Mesodermal cell (in vitro differentiated cells): ENCODE measurements around the gene LOXL1. TPM values are rescaled to one million over a fixed set of nuclear protein-coding genes. Genes with fewer than 3 reads are reported as not detected.

Source experiments
- H3K27ac ChIP-seq: 2 replicates; pipeline ENCODE4 v1.7.0; 2013; ENCODE audit warnings: mild to moderate bottlenecking, low read depth, low read length, moderate library complexity; ENCODE audit not compliant: severe bottlenecking
- H3K36me3 ChIP-seq: 2 replicates; pipeline ENCODE4 v1.7.1; 2013; ENCODE audit warnings: mild to moderate bottlenecking, low read length, moderate library complexity; ENCODE audit not compliant: control insufficient read depth, insufficient read depth
- H3K4me1 ChIP-seq: one replicate; pipeline ENCODE4 v1.7.1; 2013; ENCODE audit warnings: mild to moderate bottlenecking, low read length; ENCODE audit not compliant: insufficient read depth, control insufficient read depth, poor library complexity, severe bottlenecking
- H3K4me3 ChIP-seq: 2 replicates; pipeline ENCODE4 v1.7.0; 2013; ENCODE audit warnings: low read length, control low read depth, mild to moderate bottlenecking; ENCODE audit not compliant: insufficient read depth, poor library complexity, severe bottlenecking; ENCODE audit errors: extremely low read depth
- H3K9me3 ChIP-seq: 2 replicates; pipeline ENCODE4 v1.7.1; 2013; ENCODE audit warnings: mild to moderate bottlenecking, low read length, moderate library complexity; ENCODE audit not compliant: control insufficient read depth
- WGBS, 2 experiments: methylation state at CpG; one replicate each; pipeline ENCODE4 v1.1.5; 2013; ENCODE audit warnings: missing lambda C conversion rate in 2 of 2; ENCODE audit not compliant: insufficient coverage in 2 of 2; 5-methylcytosine and 5-hydroxymethylcytosine counted together
- polyA plus RNA-seq, 2 experiments: library from polyadenylated mRNA; stranded (reverse); fragments of 50-300 nt; gene quantifications; one replicate each; pipeline ENCODE4 v1.2.3, GENCODE V29; 2013

The LOXL1 gene
- polyA plus RNA-seq (2013, experiment 1 of 2), result 126 TPM
- 114 TPM for polyA plus RNA-seq (2013, experiment 2 of 2)

DNA sequence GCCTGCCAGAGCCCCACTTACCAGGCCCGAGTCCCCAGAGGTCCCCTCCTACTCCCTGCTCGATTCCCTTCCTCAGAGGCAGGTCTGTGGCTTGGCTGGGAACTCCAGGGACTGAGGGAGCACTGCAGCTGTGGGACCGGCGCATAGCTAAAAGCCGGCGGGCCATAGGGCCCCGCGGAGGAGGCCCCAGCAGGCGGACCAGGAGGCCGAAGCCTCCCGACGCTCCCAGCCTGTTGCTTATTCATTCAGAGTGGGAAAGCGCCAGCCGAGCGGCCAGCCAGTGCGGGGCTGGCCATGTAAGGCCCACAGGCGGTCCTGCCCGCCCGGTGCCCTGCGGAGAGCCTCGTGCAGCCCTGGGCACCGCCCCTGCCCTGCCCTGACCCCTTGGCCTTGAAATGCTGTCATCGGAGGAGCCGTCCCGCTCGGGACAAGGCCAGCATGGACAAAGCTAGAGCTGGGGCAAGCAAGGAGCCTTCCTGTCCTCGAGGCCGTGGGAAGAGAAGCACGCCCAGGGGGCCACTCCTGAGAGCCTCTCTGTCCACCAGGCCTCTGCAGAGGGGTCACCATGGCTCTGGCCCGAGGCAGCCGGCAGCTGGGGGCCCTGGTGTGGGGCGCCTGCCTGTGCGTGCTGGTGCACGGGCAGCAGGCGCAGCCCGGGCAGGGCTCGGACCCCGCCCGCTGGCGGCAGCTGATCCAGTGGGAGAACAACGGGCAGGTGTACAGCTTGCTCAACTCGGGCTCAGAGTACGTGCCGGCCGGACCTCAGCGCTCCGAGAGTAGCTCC lies at the start of gene LOXL1:
Gene LOXL1 (plus strand): TSS at position 244 of the 784 bp plus-strand sequence. CDS start 322 bp downstream, at position 566.
- Histone ChIP-seq H3K4me1 (peaks cover 76% of the 10 kb centered on the region), H3K4me3 (peak within 1 kb of the TSS; percentile 72), H3K9me3 (no peaks in the 10 kb centered on the region), H3K27ac (peak within 1 kb of the TSS; percentile 57), H3K36me3 (peaks cover 5% of the 10 kb centered on the region)
- WGBS, 2 experiments, result 0 to 2% methylated on average over 37 to 47 of the region's 47 CpGs

DNA sequence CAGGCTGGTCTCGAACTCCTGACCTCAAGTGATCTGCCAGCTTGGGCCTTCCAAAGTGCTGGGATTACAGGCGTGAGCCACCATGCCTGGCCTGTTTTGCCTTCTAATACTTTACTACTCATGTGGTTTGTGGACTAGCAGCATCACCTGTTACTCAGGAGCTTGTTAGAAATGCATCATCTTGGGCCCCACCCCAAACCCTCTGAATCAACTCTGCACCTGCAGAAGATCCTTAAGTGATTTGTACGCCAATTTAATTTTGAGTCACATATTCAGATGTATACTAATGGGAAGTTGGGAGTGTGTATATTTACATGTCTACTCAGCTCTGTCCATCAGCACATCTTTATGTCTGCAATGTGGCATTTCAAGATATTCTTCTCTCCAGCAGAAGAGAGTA lies 46.8 kb upstream of the LOXL1 start:
- WGBS, 2 experiments, result 73 to 90% methylated on average over 2 of the region's 3 CpGs
- no peaks in the 10 kb centered on the region for H3K4me1 ChIP-seq
- no peaks in the 10 kb centered on the region for H3K9me3 ChIP-seq
- no peak overlapping the region for H3K27ac ChIP-seq
- no peaks in the 10 kb centered on the region for H3K36me3 ChIP-seq
- H3K4me3 ChIP-seq, result no peak overlapping the region

- no peak overlapping the region for H3K4me3 ChIP-seq
- no peaks in the 10 kb centered on the region for H3K4me1 ChIP-seq
- no peak overlapping the region for H3K27ac ChIP-seq
- 78 to 87% methylated on average over 8 to 10 of the region's 12 CpGs for WGBS, 2 experiments
- no peaks in the 10 kb centered on the region for H3K36me3 ChIP-seq
- no peaks in the 10 kb centered on the region for H3K9me3 ChIP-seq
Observed at GRCh38 chr15:73881579-73882320, 44.5 kb upstream of the LOXL1 start.

DNA sequence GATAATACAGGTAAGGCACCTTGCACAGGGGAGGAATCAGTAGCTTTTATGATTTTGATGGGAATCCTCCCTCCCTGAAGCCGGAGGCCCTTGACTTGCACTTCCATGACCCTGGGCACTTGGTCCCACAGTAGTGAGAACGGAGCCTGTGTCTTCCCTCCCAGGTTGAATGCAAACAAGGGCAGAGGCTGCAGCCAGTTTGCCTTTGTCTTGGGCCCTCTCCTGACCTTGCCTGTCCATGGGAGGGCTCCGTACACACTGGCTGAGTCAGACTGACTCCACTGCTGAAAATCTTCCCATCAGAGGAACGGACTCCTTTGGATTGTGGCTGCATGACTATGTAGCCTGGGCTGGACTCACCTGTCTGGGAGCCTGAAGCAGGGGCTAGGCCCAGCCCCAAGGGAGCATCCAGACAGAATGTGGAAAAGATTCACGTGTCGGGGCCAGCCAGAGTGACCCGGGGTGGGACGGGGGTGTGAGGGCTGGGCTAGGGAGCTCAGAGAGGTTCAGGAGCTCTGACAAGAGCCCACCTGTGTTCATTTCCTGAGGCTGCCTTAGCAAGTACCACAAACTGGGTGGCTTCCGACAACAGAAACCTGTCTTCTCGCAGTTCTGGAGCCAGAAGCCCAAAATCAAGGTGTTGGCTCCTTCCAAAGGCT lies 43.4 kb upstream of the LOXL1 start:
- 78 to 84% methylated on average over 8 to 10 of the region's 10 CpGs for WGBS, 2 experiments
- H3K36me3 ChIP-seq, result no peaks in the 10 kb centered on the region
- no peak overlapping the region for H3K4me3 ChIP-seq
- no peaks in the 10 kb centered on the region for H3K4me1 ChIP-seq
- no peak overlapping the region for H3K27ac ChIP-seq
- H3K9me3 ChIP-seq, result no peaks in the 10 kb centered on the region

DNA sequence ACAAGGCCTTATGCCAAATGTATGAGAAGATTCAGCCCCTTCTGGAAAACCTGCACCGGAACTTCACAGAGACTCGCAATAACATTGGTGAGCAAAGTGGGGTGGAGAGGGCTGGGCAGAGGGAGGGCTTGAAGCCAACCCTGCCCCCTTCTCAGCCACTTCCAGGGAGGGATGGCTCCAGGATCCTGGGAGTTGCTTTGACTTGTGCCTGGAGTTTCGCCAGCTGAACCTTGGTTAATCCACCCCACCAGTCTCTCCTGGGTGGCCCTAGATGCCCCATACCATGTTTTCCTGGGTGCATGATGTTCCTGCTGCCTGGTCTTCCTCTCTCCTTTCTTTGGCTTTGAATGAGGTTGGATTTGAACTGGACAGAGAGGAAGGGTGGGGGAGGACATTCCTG lies 42.1 kb upstream of the LOXL1 start:
- Histone ChIP-seq H3K9me3 (no peaks in the 10 kb centered on the region), H3K27ac (no peak overlapping the region), H3K36me3 (no peaks in the 10 kb centered on the region), H3K4me3 (no peak overlapping the region), H3K4me1 (no peaks in the 10 kb centered on the region)
- 90 to 100% methylated on average over 1 to 3 of the region's 3 CpGs for WGBS, 2 experiments

- Histone ChIP-seq H3K4me3 (no peak overlapping the region), H3K9me3 (no peaks in the 10 kb centered on the region), H3K4me1 (no peaks in the 10 kb centered on the region), H3K27ac (no peak overlapping the region), H3K36me3 (no peaks in the 10 kb centered on the region)
- WGBS, 2 experiments, result 88 to 96% methylated on average over 5 to 7 of the region's 9 CpGs
Observed at GRCh38 chr15:73885954-73886700, 40.1 kb upstream of the LOXL1 start.

DNA sequence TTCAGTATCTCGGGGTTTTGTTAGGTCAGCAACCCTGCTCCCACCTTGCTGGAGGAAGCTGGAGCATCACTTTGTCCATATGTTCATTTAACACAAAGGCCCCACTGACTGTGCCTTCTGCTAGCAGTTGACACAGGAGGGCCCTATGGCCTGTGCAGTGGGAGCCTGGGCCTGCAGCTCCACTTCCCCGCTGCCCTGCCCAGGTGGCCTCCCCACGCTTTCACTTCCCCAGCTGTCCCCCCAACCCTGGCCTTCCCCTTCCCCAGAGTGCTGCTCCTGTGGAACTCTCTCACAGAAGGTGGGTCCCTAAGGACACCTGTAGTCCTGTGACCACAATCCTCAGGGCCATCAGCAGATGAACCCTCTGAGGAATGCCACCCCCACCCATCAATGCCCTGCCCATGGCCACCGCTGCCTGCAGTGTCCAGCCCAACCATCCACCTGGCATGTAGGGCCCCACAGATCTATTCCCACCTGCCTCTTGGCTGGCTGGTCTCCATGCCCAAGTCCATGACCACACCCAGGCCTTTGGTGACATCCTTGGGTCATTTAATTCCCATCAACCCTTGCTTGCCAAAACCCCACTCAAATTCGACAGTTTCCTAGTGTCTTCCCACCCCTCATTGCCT lies 39.4 kb upstream of the LOXL1 start:
- Histone ChIP-seq H3K4me1 (no peaks in the 10 kb centered on the region), H3K27ac (no peak overlapping the region), H3K9me3 (no peaks in the 10 kb centered on the region), H3K4me3 (no peak overlapping the region), H3K36me3 (no peaks in the 10 kb centered on the region)
- 85 to 88% methylated on average over 5 of the region's 5 CpGs for WGBS, 2 experiments

GRCh38 chr15:73887481-73887880 lies 38.8 kb upstream of the LOXL1 start:
- Histone ChIP-seq H3K4me1 (no peaks in the 10 kb centered on the region), H3K36me3 (no peaks in the 10 kb centered on the region), H3K4me3 (no peak overlapping the region), H3K9me3 (no peaks in the 10 kb centered on the region), H3K27ac (no peak overlapping the region)
- WGBS, 2 experiments, result 82 to 94% methylated on average over 6 of the region's 7 CpGs

GRCh38 chr15:73888224-73889041 lies 37.8 kb upstream of the LOXL1 start:
- no peaks in the 10 kb centered on the region for H3K36me3 ChIP-seq
- H3K27ac ChIP-seq, result no peak overlapping the region
- no peak overlapping the region for H3K4me3 ChIP-seq
- H3K9me3 ChIP-seq, result no peaks in the 10 kb centered on the region
- no peaks in the 10 kb centered on the region for H3K4me1 ChIP-seq
- WGBS, 2 experiments, result 81 to 85% methylated on average over 4 to 10 of the region's 10 CpGs
